ENCODE measurements around the gene NRIP1.
"Not testable (repeated sequence)": the region's sequence is repeated elsewhere in the genome, so short reads cannot be mapped to it uniquely, and the experiment has no call there.

NRIP1 gene

DNA sequence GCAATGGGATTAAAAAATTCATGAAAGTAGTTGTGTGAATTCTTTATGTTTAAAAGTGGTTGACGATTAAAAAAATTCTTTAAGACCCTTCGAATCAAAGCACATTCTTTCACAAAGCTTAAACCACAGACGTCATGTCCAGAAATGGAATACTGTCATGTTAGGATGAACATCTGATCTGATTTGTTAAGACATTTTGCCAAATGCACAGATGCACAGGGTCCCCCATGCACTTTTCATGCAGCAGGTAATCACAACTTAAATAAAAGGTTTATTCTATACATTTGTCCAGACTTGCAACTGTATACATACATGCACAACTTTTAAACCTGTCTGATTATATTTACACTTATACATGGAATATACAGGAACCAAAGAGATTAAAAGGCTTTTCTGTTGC lies 103.3 kb downstream of the NRIP1 start:
- H3K27me3 ChIP-seq (ENCODE audit: insufficient read depth, low read length) = no peaks in the 10 kb centered on the region
- no peaks in the 10 kb centered on the region for H3K9me3 ChIP-seq (ENCODE audit: insufficient read depth, low read depth, low read length)
- H3K27ac ChIP-seq (ENCODE audit: low read length) = no peak overlapping the region
- no peak overlapping the region for H3K4me3 ChIP-seq (ENCODE audit: low read length)
- H3K9ac ChIP-seq (ENCODE audit: low read depth, low read length) = no peak overlapping the region
- H3K4me1 ChIP-seq (ENCODE audit: insufficient read depth, low read length) = peaks cover 3% of the 10 kb centered on the region; the same call in 1 of the 2 replicates
- peaks cover 10% of the 10 kb centered on the region for H3K36me3 ChIP-seq (ENCODE audit: insufficient read depth, low read depth, low read length)

DNA sequence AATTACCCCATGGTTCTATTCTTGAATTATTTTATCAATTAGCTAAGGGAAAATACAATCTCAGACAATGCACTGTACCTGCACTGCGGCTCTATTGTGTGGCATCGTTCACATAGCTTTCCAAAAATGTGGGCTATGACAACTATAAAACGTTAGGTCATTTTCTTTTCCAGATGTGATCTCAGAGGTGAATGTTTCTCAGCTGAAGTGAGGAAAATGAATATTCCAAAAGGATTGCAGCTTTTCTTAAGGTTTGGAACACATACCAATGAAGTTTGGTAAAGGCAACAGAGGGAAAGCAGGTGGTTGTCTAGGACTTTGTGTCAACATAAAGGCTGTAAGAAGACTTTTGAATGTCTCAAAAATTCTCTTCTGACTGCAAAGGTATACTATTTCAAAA lies 105.5 kb downstream of the NRIP1 start:
- no peak overlapping the region for H3K27ac ChIP-seq (ENCODE audit: low read length)
- peaks cover 3% of the 10 kb centered on the region; the same call in 1 of the 2 replicates for H3K4me1 ChIP-seq (ENCODE audit: insufficient read depth, low read length)
- H3K9me3 ChIP-seq (ENCODE audit: insufficient read depth, low read depth, low read length) = no peaks in the 10 kb centered on the region
- no peaks in the 10 kb centered on the region for H3K36me3 ChIP-seq (ENCODE audit: insufficient read depth, low read depth, low read length)
- no peak overlapping the region for H3K4me3 ChIP-seq (ENCODE audit: low read length)
- no peak overlapping the region for H3K9ac ChIP-seq (ENCODE audit: low read depth, low read length)
- H3K27me3 ChIP-seq (ENCODE audit: insufficient read depth, low read length) = no peaks in the 10 kb centered on the region

DNA sequence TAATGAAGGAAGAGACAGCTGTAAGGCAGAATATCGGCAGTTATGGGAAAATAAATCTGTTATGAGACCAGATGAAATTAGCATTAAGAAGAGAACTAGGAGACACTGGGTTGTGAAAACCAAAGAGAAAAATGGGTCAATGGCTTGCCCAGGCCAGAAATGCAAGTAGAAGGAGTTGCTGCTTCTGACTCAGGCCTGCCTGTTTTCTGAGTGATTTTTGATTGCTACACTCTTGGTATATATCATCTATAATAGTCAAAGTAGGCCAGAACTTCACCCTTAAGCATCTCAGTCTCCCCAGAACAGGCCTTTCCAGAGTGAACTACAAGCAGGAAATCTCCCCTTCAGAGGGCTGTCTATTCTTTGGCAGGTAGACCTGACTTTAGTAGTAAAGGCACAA lies 107.0 kb downstream of the NRIP1 start:
- Histone ChIP-seq H3K9ac (ENCODE audit: low read depth, low read length) (no peak overlapping the region), H3K27ac (ENCODE audit: low read length) (no peak overlapping the region), H3K36me3 (ENCODE audit: insufficient read depth, low read depth, low read length) (no peaks in the 10 kb centered on the region), H3K4me1 (ENCODE audit: insufficient read depth, low read length) (peaks cover 3% of the 10 kb centered on the region; the same call in 1 of the 2 replicates), H3K9me3 (ENCODE audit: insufficient read depth, low read depth, low read length) (no peaks in the 10 kb centered on the region), H3K4me3 (ENCODE audit: low read length) (no peak overlapping the region), H3K27me3 (ENCODE audit: insufficient read depth, low read length) (no peaks in the 10 kb centered on the region)

DNA sequence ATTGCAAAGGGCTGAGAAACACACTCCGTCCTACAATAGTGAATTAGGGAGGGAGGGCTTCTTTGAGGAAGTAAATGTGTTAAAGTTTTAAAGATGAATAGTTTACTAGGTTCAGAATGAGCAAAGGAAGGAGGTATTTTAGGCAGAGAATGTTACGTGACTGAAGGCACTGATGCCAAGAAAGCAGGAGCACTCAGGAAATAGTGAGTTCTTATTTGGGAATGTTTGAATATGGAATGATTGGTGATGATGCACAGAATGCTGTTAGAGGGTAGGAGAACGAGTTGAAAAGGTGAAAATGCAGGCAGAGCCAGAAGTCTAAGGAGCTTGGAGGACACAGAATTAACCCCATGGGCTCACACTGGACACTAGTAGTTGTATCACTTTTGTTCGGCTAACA lies 108.0 kb downstream of the NRIP1 start:
- Histone ChIP-seq H3K9me3 (ENCODE audit: insufficient read depth, low read depth, low read length) (no peaks in the 10 kb centered on the region), H3K36me3 (ENCODE audit: insufficient read depth, low read depth, low read length) (no peaks in the 10 kb centered on the region), H3K4me1 (ENCODE audit: insufficient read depth, low read length) (peaks cover 3% of the 10 kb centered on the region; the same call in 1 of the 2 replicates), H3K27ac (ENCODE audit: low read length) (no peak overlapping the region), H3K9ac (ENCODE audit: low read depth, low read length) (no peak overlapping the region), H3K4me3 (ENCODE audit: low read length) (no peak overlapping the region), H3K27me3 (ENCODE audit: insufficient read depth, low read length) (no peaks in the 10 kb centered on the region)

DNA sequence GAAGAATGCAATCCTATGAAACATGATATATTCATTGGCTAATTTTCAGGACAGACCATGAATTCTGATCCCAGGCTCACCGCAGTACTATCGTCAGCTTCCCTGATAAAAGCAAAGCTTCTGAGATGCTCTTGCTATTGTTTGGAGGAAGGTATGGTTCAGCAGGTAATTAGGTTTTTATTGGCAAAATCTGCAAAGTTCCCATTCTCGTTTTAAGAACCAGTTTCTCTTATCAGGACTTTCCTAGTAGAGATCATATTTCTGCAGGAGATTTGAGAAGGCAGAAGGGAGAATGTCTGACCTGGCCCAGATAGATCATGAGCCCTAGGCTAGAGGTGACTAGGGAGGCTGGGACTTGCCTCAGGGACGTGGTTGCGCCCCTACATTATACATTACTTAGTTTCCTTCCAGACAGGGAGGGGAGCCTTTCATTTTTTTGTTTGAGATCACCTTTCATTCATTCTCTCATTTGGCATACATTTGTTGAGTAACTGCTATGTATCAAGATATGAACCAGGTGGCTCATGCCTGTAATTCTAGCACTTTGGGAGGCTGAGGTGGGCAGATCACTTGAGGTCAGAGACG lies 108.8 kb downstream of the NRIP1 start:
- Histone ChIP-seq H3K9ac (ENCODE audit: low read depth, low read length) (no peak overlapping the region), H3K27me3 (ENCODE audit: insufficient read depth, low read length) (no peaks in the 10 kb centered on the region), H3K27ac (ENCODE audit: low read length) (no peak overlapping the region), H3K36me3 (ENCODE audit: insufficient read depth, low read depth, low read length) (no peaks in the 10 kb centered on the region), H3K4me1 (ENCODE audit: insufficient read depth, low read length) (peaks cover 3% of the 10 kb centered on the region; the same call in 1 of the 2 replicates), H3K4me3 (ENCODE audit: low read length) (no peak overlapping the region), H3K9me3 (ENCODE audit: insufficient read depth, low read depth, low read length) (no peaks in the 10 kb centered on the region)

DNA sequence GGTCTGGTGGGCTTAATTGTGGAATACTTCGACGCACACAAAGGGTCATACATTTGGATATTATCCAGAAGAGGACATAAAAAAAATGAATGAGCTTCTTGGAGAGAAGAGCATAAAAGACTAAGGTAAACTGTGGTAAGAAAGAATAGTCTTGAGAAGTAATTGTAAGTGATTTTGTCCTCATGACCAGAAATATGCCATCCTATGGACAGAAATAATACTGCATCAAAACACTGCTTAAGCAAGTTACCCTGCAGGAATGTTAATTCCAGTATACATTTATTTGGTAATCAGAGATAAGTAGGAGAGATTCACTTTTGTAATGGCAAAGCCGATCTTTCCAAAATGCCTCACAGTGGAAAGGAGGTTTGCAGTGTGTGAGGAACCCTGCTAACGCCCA lies 111.9 kb downstream of the NRIP1 start:
- Histone ChIP-seq H3K4me1 (ENCODE audit: insufficient read depth, low read length) (0 out of 2 replicates have a peak, but pooled peaks cover 1% of the 10 kb centered on the region), H3K36me3 (ENCODE audit: insufficient read depth, low read depth, low read length) (no peaks in the 10 kb centered on the region), H3K27ac (ENCODE audit: low read length) (no peak overlapping the region), H3K9ac (ENCODE audit: low read depth, low read length) (no peak overlapping the region), H3K27me3 (ENCODE audit: insufficient read depth, low read length) (no peaks in the 10 kb centered on the region), H3K4me3 (ENCODE audit: low read length) (no peak overlapping the region), H3K9me3 (ENCODE audit: insufficient read depth, low read depth, low read length) (peaks cover 3% of the 10 kb centered on the region)

DNA sequence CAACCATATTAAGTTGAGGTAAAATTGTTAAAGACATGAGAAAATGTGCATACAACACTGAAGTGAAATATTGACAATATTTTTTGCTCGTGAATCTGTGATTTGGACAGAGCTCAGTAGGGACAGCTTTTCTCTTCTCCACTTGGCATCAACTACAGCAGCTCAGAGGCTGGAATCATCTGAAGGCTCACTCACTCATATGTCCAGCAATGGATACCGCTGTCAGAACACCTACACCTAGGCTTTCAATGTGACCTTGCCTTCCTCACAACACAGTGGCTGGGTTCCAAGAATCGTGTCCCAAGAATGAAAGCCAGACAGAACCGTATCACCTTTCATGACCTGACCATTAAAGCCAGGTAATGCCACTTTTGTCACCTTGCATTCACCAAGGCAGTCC lies 115.2 kb downstream of the NRIP1 start:
- peaks cover 3% of the 10 kb centered on the region for H3K9me3 ChIP-seq (ENCODE audit: insufficient read depth, low read depth, low read length)
- H3K4me3 ChIP-seq (ENCODE audit: low read length) = no peak overlapping the region
- no peaks in the 10 kb centered on the region for H3K27me3 ChIP-seq (ENCODE audit: insufficient read depth, low read length)
- H3K27ac ChIP-seq (ENCODE audit: low read length) = no peak overlapping the region
- no peak overlapping the region for H3K9ac ChIP-seq (ENCODE audit: low read depth, low read length)
- peaks cover 3% of the 10 kb centered on the region; the same call in 1 of the 2 replicates for H3K4me1 ChIP-seq (ENCODE audit: insufficient read depth, low read length)
- H3K36me3 ChIP-seq (ENCODE audit: insufficient read depth, low read depth, low read length) = no peaks in the 10 kb centered on the region

DNA sequence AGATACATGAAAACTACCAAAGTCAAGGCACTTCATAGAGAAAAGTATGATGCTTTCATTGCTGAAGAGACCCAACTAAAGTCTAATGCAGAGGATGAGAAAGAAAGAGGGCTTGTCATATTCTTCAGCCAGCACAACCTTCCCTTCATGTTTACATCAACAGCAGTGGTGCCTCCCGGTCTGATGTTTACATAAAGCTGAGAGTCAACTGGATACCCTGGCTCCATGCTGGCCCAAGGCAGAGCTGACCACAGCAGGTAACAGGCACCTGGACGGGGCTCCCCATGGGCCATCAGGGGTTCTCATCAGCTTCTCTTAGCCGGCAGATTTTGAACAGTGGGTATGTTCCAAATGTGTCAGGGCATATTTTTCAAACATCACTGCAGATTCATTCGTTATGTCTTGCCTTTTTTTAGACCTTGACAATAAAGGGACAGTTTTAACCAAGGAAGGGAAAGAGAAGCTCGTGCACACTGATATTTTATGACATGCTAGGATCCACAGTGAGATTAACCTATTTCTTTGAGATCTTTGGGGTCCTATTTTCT lies 117.1 kb downstream of the NRIP1 start:
- Histone ChIP-seq H3K27ac (ENCODE audit: low read length) (no peak overlapping the region), H3K9me3 (ENCODE audit: insufficient read depth, low read depth, low read length) (peaks cover 3% of the 10 kb centered on the region), H3K4me1 (ENCODE audit: insufficient read depth, low read length) (peaks cover 5% of the 10 kb centered on the region; the same call in 1 of the 2 replicates)

DNA sequence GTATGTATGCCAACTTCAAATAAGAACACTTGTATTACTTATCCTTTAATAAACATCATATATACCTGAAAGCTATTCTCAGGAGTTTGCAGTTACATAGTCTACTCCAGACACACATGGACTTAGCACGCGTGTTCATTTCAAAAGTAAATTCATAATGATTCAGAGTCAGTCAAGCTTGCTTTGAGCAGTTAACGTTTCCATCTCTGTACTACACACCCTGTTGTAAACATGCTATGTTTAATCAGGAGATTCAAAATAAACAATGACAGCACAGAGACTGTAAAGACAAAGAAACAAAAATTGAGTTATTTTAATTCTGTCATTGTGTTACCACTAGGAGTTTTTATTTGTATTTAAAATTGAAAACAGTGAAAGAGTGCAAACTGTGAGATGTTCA lies 119.6 kb downstream of the NRIP1 start:
- Histone ChIP-seq H3K27me3 (ENCODE audit: insufficient read depth, low read length) (no peaks in the 10 kb centered on the region), H3K9ac (ENCODE audit: low read depth, low read length) (no peak overlapping the region), H3K4me1 (ENCODE audit: insufficient read depth, low read length) (peaks cover 5% of the 10 kb centered on the region; the same call in 1 of the 2 replicates), H3K27ac (ENCODE audit: low read length) (no peak overlapping the region), H3K36me3 (ENCODE audit: insufficient read depth, low read depth, low read length) (no peaks in the 10 kb centered on the region), H3K4me3 (ENCODE audit: low read length) (no peak overlapping the region), H3K9me3 (ENCODE audit: insufficient read depth, low read depth, low read length) (peaks cover 9% of the 10 kb centered on the region)

More for the DNA sequence above, 117.1 kb downstream of the NRIP1 start:
- Histone ChIP-seq H3K27me3 (ENCODE audit: insufficient read depth, low read length) (no peaks in the 10 kb centered on the region), H3K36me3 (ENCODE audit: insufficient read depth, low read depth, low read length) (no peaks in the 10 kb centered on the region), H3K4me3 (ENCODE audit: low read length) (no peak overlapping the region), H3K9ac (ENCODE audit: low read depth, low read length) (no peak overlapping the region)

DNA sequence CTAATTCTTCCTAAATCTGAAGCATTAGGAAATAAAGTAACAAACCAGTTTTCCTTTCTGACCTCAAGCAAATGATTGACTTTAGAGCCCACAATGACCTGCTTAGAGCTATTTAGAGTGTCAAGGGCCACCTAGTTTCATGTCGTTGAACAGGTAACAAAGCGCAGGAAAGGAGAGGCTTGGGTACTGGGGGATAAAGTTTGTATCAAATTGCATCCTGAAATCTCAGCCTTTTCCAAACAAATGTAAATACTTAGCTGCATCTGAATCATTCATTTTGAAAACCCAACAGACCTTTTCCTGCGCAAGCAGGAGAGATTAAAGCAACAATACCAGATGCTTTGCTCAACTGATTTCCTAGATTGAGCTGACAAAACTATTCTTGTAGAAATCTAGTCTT lies 121.2 kb downstream of the NRIP1 start:
- H3K9me3 ChIP-seq (ENCODE audit: insufficient read depth, low read depth, low read length) = peaks cover 17% of the 10 kb centered on the region
- H3K36me3 ChIP-seq (ENCODE audit: insufficient read depth, low read depth, low read length) = no peaks in the 10 kb centered on the region
- H3K27me3 ChIP-seq (ENCODE audit: insufficient read depth, low read length) = no peaks in the 10 kb centered on the region
- no peak overlapping the region for H3K4me3 ChIP-seq (ENCODE audit: low read length)
- H3K4me1 ChIP-seq (ENCODE audit: insufficient read depth, low read length) = peaks cover 5% of the 10 kb centered on the region; the same call in 1 of the 2 replicates
- no peak overlapping the region for H3K9ac ChIP-seq (ENCODE audit: low read depth, low read length)
- no peak overlapping the region for H3K27ac ChIP-seq (ENCODE audit: low read length)

DNA sequence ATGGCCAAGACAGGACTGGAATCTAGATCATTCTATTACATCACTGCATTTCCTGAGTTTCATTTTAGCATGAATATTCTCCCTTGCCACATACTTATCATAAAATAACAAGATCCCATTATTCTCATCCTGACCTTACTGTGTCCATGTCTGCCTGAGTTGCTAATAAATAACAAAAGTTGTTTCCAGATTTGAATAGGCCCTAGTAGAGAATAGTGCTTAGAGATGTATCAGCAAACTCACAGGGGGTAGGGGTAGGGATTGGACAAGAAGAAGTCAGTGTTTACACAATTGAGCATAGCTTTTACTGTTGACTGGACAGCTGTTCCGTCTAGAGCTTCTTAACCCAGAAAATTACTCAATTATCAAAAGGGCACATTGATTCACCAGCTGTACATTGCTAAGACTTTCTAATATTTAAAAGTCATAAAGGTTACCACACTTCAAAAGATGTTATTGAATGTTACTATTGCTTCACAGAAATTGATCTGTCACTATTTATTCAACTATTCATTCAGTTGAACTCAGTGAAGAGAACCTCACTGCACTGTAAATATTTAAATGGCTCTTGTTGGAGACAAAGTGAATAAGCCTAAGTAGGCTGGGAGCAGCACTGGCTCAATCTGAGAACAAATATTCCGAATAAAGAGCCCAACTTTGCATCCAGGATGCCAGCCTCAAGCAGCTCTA lies 121.9 kb downstream of the NRIP1 start:
- H3K4me1 ChIP-seq (ENCODE audit: insufficient read depth, low read length) = peaks cover 4% of the 10 kb centered on the region; the same call in 1 of the 2 replicates
- H3K36me3 ChIP-seq (ENCODE audit: insufficient read depth, low read depth, low read length) = no peaks in the 10 kb centered on the region
- no peaks in the 10 kb centered on the region for H3K27me3 ChIP-seq (ENCODE audit: insufficient read depth, low read length)
- H3K9ac ChIP-seq (ENCODE audit: low read depth, low read length) = no peak overlapping the region
- H3K27ac ChIP-seq (ENCODE audit: low read length) = no peak overlapping the region
- no peak overlapping the region for H3K4me3 ChIP-seq (ENCODE audit: low read length)
- H3K9me3 ChIP-seq (ENCODE audit: insufficient read depth, low read depth, low read length) = peaks cover 16% of the 10 kb centered on the region

DNA sequence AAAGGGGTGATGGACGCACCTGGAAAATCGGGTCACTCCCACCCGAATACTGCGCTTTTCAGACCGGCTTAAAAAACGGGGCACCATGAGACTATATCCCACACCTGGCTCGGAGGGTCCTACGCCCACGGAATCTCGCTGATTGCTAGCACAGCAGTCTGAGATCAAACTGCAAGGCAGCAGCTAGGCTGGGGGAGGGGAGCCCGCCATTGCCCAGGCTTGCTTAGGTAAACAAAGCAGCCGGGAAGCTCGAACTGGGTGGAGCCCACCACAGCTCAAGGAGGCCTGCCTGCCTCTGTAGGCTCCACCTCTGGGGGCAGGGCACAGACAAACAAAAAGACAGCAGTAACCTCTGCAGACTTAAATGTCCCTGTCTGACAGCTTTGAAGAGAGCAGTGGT lies 137.5 kb downstream of the NRIP1 start:
- not testable (repeated sequence) for H3K27ac ChIP-seq (ENCODE audit: low read length); H3K4me1 ChIP-seq (ENCODE audit: insufficient read depth, low read length); H3K9me3 ChIP-seq (ENCODE audit: insufficient read depth, low read depth, low read length); H3K27me3 ChIP-seq (ENCODE audit: insufficient read depth, low read length); H3K9ac ChIP-seq (ENCODE audit: low read depth, low read length); H3K4me3 ChIP-seq (ENCODE audit: low read length); H3K36me3 ChIP-seq (ENCODE audit: insufficient read depth, low read depth, low read length)
